Psoas muscle (tissue), 8 donors: ENCODE data around the gene UGT1A7. TPM values are rescaled to one million over a fixed set of nuclear protein-coding genes. Genes with fewer than 3 reads are reported as not detected.

Experiments used
- ATAC-seq, 4 donors: fragments of 200-7000 bp; cut with Tn5 transposase; one replicate each; pipeline ENCODE4 v1.9.1; 2020; ENCODE audit warnings: moderate library complexity in 3 of 4, mild to moderate bottlenecking in 2 of 4
- DNase-seq, 2 donors: peaks; one replicate each; pipeline ENCODE4 v3.0.0-alpha.2; 2020
- H3K27ac ChIP-seq: fragments of 200-600 bp; one replicate; pipeline ENCODE4 v1.8.0; 2022
- H3K27me3 ChIP-seq, 3 donors: fragments of 200-600 bp in 1 of 3; one replicate each; pipeline versions ENCODE4 v1.6.1 to v1.8.0; 2013 to 2022; ENCODE audit warnings: low read length in 2 of 3, mild to moderate bottlenecking in 2 of 3, moderate library complexity in 1 of 3; ENCODE audit not compliant: insufficient read depth in 3 of 3
- H3K36me3 ChIP-seq, 2 donors: fragments of 200-600 bp in 1 of 2; one replicate each; pipeline versions ENCODE4 v1.6.1 to v1.8.0; 2013 to 2022; ENCODE audit warnings: low read depth in 1 of 2, mild to moderate bottlenecking in 1 of 2, moderate library complexity in 1 of 2; ENCODE audit not compliant: insufficient read depth in 1 of 2
- H3K4me1 ChIP-seq: fragments of 200-600 bp; one replicate; pipeline ENCODE4 v1.8.0; 2022
- H3K4me3 ChIP-seq: fragments of 200-600 bp; one replicate; pipeline ENCODE4 v1.8.0; 2022; ENCODE audit warnings: mild to moderate bottlenecking
- H3K9me3 ChIP-seq: fragments of 200-600 bp; one replicate; pipeline ENCODE4 v1.8.0; 2022
- CTCF ChIP-seq: fragments of 200-600 bp; IDR thresholded peaks from one replicate; pipeline ENCODE4 v1.8.0; 2022; ENCODE audit warnings: antibody characterized with exemption
- WGBS, 3 donors: extraction: QIAGEN DNeasy Blood & Tissue Kit; methylation state at CpG; one replicate each; pipeline versions ENCODE4 v1.1.6 to v1.1.7; 2013; 5-methylcytosine and 5-hydroxymethylcytosine counted together
- intact Hi-C, 2 donors: fragments of 100-400 bp; cut with DNase I; formaldehyde crosslinking; loops; one replicate each; pipeline versions ENCODE4 v1.11.0 to v1.14.2; 2022
- polyA plus RNA-seq, 3 donors: library from polyadenylated mRNA; stranded (reverse); fragments of 200-250 nt; gene quantifications; one replicate each; pipeline ENCODE4 v1.2.3, GENCODE V29; 2013
- total RNA-seq, 4 donors: library from RNA; stranded (reverse); fragmentation: NEBNext Ultra II Directional in 2 of 4; extraction: Animal tissue kit (Norgen Biotek cat#: 25700) in 2 of 4; gene quantifications; one replicate each; pipeline versions ENCODE4 v1.2.1 to v1.2.4, GENCODE V29; 2021 to 2023
- donor health status: healthy with polysubstance abuse.
- donor health status: DM: no; HTN: no; CAD: no; lungs with moderate emphysema.
- donor health status: Bipolar disorder and iron deficiency.
- donor health status: healthy.
- donor health status: DM: yes; HTN: yes; CAD: no.
- donor health status: DM: no; HTN: no; CAD: no.
- donor health status: DM: no; HTN: no; CAD: no.
- donor health status: DM: yes; HTN: yes; CAD: no.

Gene UGT1A7
- total and polyA plus RNA-seq, 7 donors: not detected

GRCh38 chr2:233760043-233760442 lies 78.3 kb downstream of the UGT1A7 start, which contains the start of gene UGT1A1:
TSS of gene UGT1A1 (plus strand) at chr2:233760270. CDS start at chr2:233760288, 18 bp downstream.
- intact Hi-C loops: no loop called here
- WGBS, 3 donors: 94 to 95% (median 94%) methylated on average over 6 of the region's 6 CpGs

GRCh38 chr2:233761040-233761769 lies 79.5 kb downstream of the UGT1A7 start:
- Histone ChIP-seq H3K36me3 (no peaks in the 10 kb centered on the region), H3K27me3 (peaks cover 0 to 3% (median 0%) of the 10 kb centered on the region in 3 donors), H3K27ac (no peak overlapping the region), H3K4me3 (no peak overlapping the region), H3K9me3 (no peaks in the 10 kb centered on the region), H3K4me1 (no peaks in the 10 kb centered on the region)
- intact Hi-C loops: no loop called here
- ATAC-seq: no peak
- DNase-seq: no peak
- no peak for TF ChIP-seq CTCF
- 80 to 87% (median 81%) methylated on average over 4 of the region's 4 CpGs for WGBS, 3 donors

More at GRCh38 chr2:233760043-233760442, 78.3 kb downstream of the UGT1A7 start, which contains the start of gene UGT1A1:
- TF ChIP-seq CTCF: no peak
- no peaks in the 10 kb centered on the region for H3K4me1 ChIP-seq
- DNase-seq: no peak
- H3K4me3 ChIP-seq: no peak within 1 kb of the TSS
- no peaks in the 10 kb centered on the region for H3K36me3 ChIP-seq
- H3K27ac ChIP-seq: no peak within 1 kb of the TSS
- peaks cover 0 to 1% (median 0%) of the 10 kb centered on the region in 3 donors for H3K27me3 ChIP-seq
- no peak for ATAC-seq
- H3K9me3 ChIP-seq: no peaks in the 10 kb centered on the region

- no peak for ATAC-seq
- TF ChIP-seq CTCF: no peak
- WGBS, 3 donors: 73 to 77% (median 73%) methylated on average over 7 of the region's 7 CpGs
Measured at GRCh38 chr2:233764264-233764663, 82.6 kb downstream of the UGT1A7 start.

GRCh38 chr2:233764761-233765160 lies 83.1 kb downstream of the UGT1A7 start:
- no peak for DNase-seq
- no peak overlapping the region for H3K4me3 ChIP-seq
- no peak for TF ChIP-seq CTCF
- no peaks in the 10 kb centered on the region for H3K9me3 ChIP-seq
- no peaks in the 10 kb centered on the region for H3K4me1 ChIP-seq
- H3K36me3 ChIP-seq: no peaks in the 10 kb centered on the region
- no peak for ATAC-seq
- intact Hi-C loops: no loop called here
- peaks cover 0 to 3% (median 2%) of the 10 kb centered on the region in 3 donors for H3K27me3 ChIP-seq
- H3K27ac ChIP-seq: no peak overlapping the region
- WGBS, 3 donors: 42 to 54% (median 46%) methylated on average over 3 of the region's 3 CpGs

More at GRCh38 chr2:233764264-233764663, 82.6 kb downstream of the UGT1A7 start:
- Histone ChIP-seq H3K4me3 (no peak overlapping the region), H3K4me1 (no peaks in the 10 kb centered on the region), H3K36me3 (no peaks in the 10 kb centered on the region), H3K27ac (no peak overlapping the region), H3K9me3 (no peaks in the 10 kb centered on the region), H3K27me3 (peaks cover 0 to 2% (median 1%) of the 10 kb centered on the region in 3 donors)
- intact Hi-C loops: no loop called here
- DNase-seq: no peak
